Subcutaneous adipose tissue (tissue), 4 donors: ENCODE measurements around the gene CALD1. TPM values are rescaled to one million over a fixed set of nuclear protein-coding genes. Genes with fewer than 3 reads are reported as not detected.

Experiments used
- total RNA-seq, 4 donors: library from RNA; depleted of rRNA; stranded (reverse); fragments of >200 nt; gene quantifications; one replicate each; pipeline ENCODE4 v1.1.0, GENCODE V29; 2016
- TF ChIP-seq, protein P1 (sequence below): fragments of 450-650 bp; IDR thresholded peaks from one replicate; pipeline ENCODE4 v1.5.1; 2016; ENCODE audit warnings: low read depth, mild to moderate bottlenecking, control low read depth, antibody characterized with exemption, moderate library complexity

Gene CALD1
- total RNA-seq, 4 donors from 2014 or later = 142 to 278 (median 240) TPM

DNA sequence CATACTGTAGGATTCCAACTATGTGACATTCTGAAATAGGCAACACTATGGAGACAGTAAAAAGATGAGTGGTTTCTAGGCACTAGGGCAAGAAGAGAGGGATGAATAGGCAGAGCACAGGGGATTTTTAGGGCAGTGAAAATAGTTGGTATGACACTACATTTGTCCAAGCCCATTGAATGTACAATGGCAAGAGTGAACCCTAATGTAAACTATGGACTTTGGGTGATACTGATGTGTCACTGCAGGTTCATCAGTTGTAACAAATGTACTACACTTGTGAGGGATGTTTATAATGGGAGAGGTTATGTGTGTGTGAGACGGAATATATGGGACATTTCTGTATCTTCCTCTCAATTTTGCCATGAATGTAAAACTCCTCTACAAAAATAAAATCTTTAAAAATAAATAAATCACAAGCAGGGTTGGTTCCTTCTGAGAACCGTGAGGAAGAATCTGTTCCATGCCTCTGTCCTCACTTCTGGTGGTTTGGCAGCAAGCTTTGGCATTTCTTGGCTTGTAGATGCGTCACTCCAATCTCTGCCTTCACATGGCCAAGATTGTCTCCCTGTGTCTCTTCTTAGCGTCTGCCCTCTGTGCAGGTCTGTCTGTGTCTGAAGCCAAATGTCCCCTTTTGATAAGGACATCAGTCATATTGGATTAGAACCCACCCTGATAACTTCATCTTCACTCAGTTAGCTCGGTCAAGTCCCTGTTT, 123.8 kb downstream of the CALD1 start:
- TF ChIP-seq, protein P1, sequence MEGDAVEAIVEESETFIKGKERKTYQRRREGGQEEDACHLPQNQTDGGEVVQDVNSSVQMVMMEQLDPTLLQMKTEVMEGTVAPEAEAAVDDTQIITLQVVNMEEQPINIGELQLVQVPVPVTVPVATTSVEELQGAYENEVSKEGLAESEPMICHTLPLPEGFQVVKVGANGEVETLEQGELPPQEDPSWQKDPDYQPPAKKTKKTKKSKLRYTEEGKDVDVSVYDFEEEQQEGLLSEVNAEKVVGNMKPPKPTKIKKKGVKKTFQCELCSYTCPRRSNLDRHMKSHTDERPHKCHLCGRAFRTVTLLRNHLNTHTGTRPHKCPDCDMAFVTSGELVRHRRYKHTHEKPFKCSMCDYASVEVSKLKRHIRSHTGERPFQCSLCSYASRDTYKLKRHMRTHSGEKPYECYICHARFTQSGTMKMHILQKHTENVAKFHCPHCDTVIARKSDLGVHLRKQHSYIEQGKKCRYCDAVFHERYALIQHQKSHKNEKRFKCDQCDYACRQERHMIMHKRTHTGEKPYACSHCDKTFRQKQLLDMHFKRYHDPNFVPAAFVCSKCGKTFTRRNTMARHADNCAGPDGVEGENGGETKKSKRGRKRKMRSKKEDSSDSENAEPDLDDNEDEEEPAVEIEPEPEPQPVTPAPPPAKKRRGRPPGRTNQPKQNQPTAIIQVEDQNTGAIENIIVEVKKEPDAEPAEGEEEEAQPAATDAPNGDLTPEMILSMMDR = no peak

DNA sequence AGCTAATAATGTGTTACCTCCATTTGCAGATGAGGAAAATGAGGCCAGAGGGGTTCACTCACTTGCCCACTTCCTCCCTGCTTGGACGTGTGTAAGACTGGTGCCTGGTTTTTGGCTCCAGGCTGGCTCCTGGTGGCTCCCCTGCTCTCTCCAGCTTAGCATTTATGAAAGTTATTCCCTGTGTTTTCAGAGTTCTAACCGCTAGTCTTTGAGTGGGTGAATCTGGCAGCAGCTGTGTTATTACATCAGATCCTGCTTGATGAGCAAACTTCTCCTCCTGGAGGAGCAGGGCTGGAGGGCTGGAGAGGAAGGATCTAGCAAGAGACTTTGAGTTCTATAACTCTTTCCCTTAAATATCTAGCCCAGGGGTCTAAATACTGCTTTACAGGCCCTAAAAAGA, 125.9 kb downstream of the CALD1 start:
- TF ChIP-seq, protein P1 = no peak

DNA sequence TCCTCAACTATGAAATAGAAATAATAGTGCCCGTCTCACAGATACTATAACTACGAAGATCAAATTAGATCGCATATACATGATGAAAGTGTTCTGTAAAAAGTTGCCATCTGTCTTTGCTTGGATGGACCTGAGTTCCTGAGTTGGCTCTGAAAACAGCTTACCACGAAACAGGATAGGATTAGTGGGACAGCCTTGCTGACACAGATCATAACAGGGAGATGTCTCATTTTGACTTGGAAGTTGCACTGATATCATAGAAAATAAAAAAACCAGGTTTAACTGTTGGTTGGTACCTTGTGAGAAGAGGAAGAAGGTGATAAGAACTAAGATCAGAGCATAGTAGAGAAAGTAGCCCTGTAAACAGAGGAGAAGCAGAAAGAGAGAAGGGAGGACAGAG, 127.6 kb downstream of the CALD1 start:
- TF ChIP-seq, protein P1 = no peak

DNA sequence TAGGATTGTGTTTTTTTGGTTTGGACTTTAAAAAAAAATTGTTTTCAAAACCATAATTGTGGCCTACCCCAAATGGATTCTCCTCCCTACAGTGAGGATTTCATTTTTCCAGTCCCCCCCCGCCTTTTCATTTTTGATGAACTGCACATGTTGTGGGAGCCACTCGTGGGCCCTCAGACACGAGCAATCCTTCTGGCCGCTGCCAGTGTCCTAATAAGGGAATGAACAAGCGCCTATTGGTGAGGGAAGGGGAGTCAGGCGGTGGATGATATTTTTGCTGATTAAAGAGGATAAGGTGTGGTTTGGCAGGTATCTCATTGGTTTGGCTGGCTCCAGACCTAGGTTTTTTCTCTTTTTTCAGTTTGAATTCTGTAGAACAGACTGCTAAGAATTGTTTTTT, 128.2 kb downstream of the CALD1 start:
- TF ChIP-seq, protein P1 = no peak

DNA sequence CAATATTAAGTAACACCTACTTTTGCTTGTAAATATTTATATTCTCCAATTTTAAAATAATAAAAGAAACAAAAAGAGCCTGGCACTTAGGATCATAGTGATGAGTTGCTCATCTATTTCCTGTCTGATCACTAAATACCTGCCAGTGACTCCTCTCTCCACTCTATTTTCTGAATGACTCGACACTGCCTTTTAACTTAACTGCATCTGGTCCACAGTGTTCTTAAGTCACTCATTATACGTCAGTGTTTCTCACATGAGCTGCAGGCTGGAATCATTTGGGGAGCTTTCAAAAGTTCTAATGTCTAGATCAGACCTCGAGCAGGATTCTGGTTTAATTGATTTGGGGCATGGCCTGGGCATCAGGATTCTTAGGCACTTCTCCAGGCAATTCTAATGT, 128.9 kb downstream of the CALD1 start:
- TF ChIP-seq, protein P1 = no peak

DNA sequence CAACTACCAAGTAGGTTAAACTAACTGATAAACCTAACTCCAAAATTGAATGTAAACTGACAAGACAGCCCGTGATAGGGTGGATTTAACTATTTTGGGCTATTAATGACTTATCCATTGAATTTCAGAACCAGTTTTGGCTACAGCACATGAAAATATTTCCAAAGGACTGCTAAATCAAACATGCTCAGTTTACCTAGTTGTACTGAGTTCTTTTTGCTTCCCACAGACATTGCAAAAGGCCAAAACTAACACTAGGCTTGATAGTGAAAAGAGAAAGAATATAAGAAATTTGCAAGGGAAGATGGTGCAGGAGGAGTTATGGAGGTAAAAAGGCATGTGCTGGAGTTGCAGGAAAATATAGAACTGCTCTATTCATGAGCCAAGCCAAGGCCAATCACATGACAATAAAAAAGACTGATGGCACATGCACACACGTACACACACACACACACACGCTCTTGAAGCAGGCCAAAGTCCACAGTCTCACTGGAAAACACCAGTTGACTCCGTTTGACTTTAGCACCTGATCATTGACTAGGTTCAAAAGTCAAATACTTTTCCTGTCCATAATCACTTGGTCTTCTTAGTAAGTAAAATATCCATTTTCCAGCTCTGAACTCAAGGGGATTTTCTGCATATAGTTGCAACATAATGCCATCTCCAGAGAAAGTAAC, 130.9 kb downstream of the CALD1 start:
- TF ChIP-seq, protein P1 = no peak

DNA sequence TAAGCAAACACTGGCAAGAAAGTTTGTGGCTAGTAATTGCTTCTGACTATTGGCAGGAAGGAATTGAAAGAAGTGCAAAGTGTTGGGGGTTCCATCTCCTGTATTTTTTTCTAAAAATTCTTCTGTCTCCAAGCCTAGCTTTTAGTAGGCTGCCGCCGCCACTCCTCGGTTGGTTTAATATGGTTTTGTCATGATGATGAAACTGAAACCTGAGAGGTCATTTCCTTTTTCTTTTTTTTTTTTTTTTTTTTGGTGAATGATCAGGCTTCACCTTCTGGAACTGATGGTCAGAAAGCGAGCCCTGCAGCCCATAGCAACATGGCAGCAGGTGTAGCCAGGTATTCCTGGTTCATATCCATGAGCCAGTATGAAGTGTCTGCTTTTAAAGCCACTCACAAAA, 131.5 kb downstream of the CALD1 start:
- TF ChIP-seq, protein P1 = no peak
